ENCODE measurements around the gene ABI2. TPM values are rescaled to one million over a fixed set of nuclear protein-coding genes. Genes with fewer than 3 reads are reported as not detected.
"Not testable (repeated sequence)": the region's sequence is repeated elsewhere in the genome, so short reads cannot be mapped to it uniquely, and the experiment has no call there.

Gene ABI2
- total RNA-seq, 3 donors from 2014 or later (not counting 1 experiment from before 2014, with no cell fraction given) = 20.7 to 23.6 (median 21.0) TPM

GRCh38 chr2:203366639-203367466 is 38.7 kb downstream of the ABI2 start:
- H3K4me3 Mint-ChIP-seq = no peak overlapping the region
- Histone ChIP-seq H3K27me3 (ENCODE audit: control insufficient read depth, insufficient read depth, low read length) (no peaks in the 10 kb centered on the region), H3K9me3 (ENCODE audit: control insufficient read depth, insufficient read depth, low read length) (no peaks in the 10 kb centered on the region), H3K27ac (ENCODE audit: low read length) (no peak overlapping the region), H3K36me3 (ENCODE audit: control insufficient read depth, insufficient read depth, low read length) (no peaks in the 10 kb centered on the region), H3K4me1 (ENCODE audit: control insufficient read depth, insufficient read depth, low read length) (no peaks in the 10 kb centered on the region), H3K4me3 (ENCODE audit: low read length) (no peak overlapping the region)
- H3K27ac Mint-ChIP-seq = no peak overlapping the region
- no peaks in the 10 kb centered on the region for H3K36me3 Mint-ChIP-seq
- no peaks in the 10 kb centered on the region for H3K27me3 Mint-ChIP-seq (ENCODE audit: low read depth in 2 of 2)
- TF ChIP-seq CTCF (IDR thresholded peaks at IDR 0.05) = no peak
- intact Hi-C loops (cut with micrococcal nuclease) = no loop called here
- no peaks in the 10 kb centered on the region for H3K9me3 Mint-ChIP-seq
- WGBS (ENCODE audit: insufficient coverage) = 85% methylated on average over 2 of the region's 5 CpGs
- H3K4me1 Mint-ChIP-seq = peaks cover 6% of the 10 kb centered on the region in 2 donors
- DNase-seq (no peak), ATAC-seq (no peak)

- 95% methylated on average over 18 of the region's 31 CpGs for WGBS (ENCODE audit: insufficient coverage)
- H3K36me3 Mint-ChIP-seq; ATAC-seq; H3K27me3 ChIP-seq (ENCODE audit: control insufficient read depth, insufficient read depth, low read length); H3K27me3 Mint-ChIP-seq (ENCODE audit: low read depth in 2 of 2); H3K27ac ChIP-seq (ENCODE audit: low read length); H3K9me3 ChIP-seq (ENCODE audit: control insufficient read depth, insufficient read depth, low read length); H3K27ac Mint-ChIP-seq; H3K9me3 Mint-ChIP-seq; H3K36me3 ChIP-seq (ENCODE audit: control insufficient read depth, insufficient read depth, low read length); H3K4me3 ChIP-seq (ENCODE audit: low read length); intact Hi-C loops (cut with micrococcal nuclease); H3K4me1 Mint-ChIP-seq; H3K4me1 ChIP-seq (ENCODE audit: control insufficient read depth, insufficient read depth, low read length); H3K4me3 Mint-ChIP-seq; DNase-seq: not testable (repeated sequence)
Measured at GRCh38 chr2:203372706-203373105, 44.5 kb downstream of the ABI2 start.

GRCh38 chr2:203376173-203376572 is 48.0 kb downstream of the ABI2 start:
- no peaks in the 10 kb centered on the region for H3K36me3 Mint-ChIP-seq
- ATAC-seq (no peak), DNase-seq (peak in 1 of 2 donors; percentile 10)
- H3K4me1 Mint-ChIP-seq = peaks cover 0 to 4% of the 10 kb centered on the region in 2 donors
- Histone ChIP-seq H3K27ac (ENCODE audit: low read length) (no peak overlapping the region), H3K9me3 (ENCODE audit: control insufficient read depth, insufficient read depth, low read length) (no peaks in the 10 kb centered on the region), H3K4me1 (ENCODE audit: control insufficient read depth, insufficient read depth, low read length) (no peaks in the 10 kb centered on the region), H3K27me3 (ENCODE audit: control insufficient read depth, insufficient read depth, low read length) (no peaks in the 10 kb centered on the region), H3K36me3 (ENCODE audit: control insufficient read depth, insufficient read depth, low read length) (no peaks in the 10 kb centered on the region), H3K4me3 (ENCODE audit: low read length) (no peak overlapping the region)
- no peak overlapping the region for H3K4me3 Mint-ChIP-seq
- intact Hi-C loops (cut with micrococcal nuclease) = no loop called here
- TF ChIP-seq CTCF (IDR thresholded peaks at IDR 0.05) = no peak
- no peak overlapping the region for H3K27ac Mint-ChIP-seq
- H3K9me3 Mint-ChIP-seq = no peaks in the 10 kb centered on the region
- H3K27me3 Mint-ChIP-seq (ENCODE audit: low read depth in 2 of 2) = no peaks in the 10 kb centered on the region

GRCh38 chr2:203379156-203379555 is 51.0 kb downstream of the ABI2 start:
- intact Hi-C loops (cut with micrococcal nuclease) = no loop called here
- no peak overlapping the region for H3K4me3 Mint-ChIP-seq
- Histone ChIP-seq H3K9me3 (ENCODE audit: control insufficient read depth, insufficient read depth, low read length) (no peaks in the 10 kb centered on the region), H3K27ac (ENCODE audit: low read length) (no peak overlapping the region), H3K4me3 (ENCODE audit: low read length) (no peak overlapping the region), H3K27me3 (ENCODE audit: control insufficient read depth, insufficient read depth, low read length) (no peaks in the 10 kb centered on the region), H3K4me1 (ENCODE audit: control insufficient read depth, insufficient read depth, low read length) (no peaks in the 10 kb centered on the region), H3K36me3 (ENCODE audit: control insufficient read depth, insufficient read depth, low read length) (no peaks in the 10 kb centered on the region)
- peaks cover 0 to 4% of the 10 kb centered on the region in 2 donors for H3K4me1 Mint-ChIP-seq
- no peaks in the 10 kb centered on the region for H3K9me3 Mint-ChIP-seq
- ATAC-seq (no peak), DNase-seq (no peak)
- 95% methylated on average over 2 of the region's 3 CpGs for WGBS (ENCODE audit: insufficient coverage)
- no peak overlapping the region for H3K27ac Mint-ChIP-seq
- H3K36me3 Mint-ChIP-seq = no peaks in the 10 kb centered on the region
- no peaks in the 10 kb centered on the region for H3K27me3 Mint-ChIP-seq (ENCODE audit: low read depth in 2 of 2)
- TF ChIP-seq CTCF (IDR thresholded peaks at IDR 0.05) = no peak

Data from natural killer cell (primary cell).